ENCODE results near the gene SYT5. TPM values are rescaled to one million over a fixed set of nuclear protein-coding genes. Genes with fewer than 3 reads are reported as not detected.
A peak's percentile ranks its signal among the peaks of the same experiment; 100 is the strongest.

Gene SYT5
- total RNA-seq, 8 experiments from 2014 or later, result 1.1 to 19.3 (median 8.7) TPM

- ATAC-seq (replicated peaks in 6 of 8), result peak in 1 of 8 experiments; percentile 40
- in situ Hi-C loops (cut with MboI; ENCODE audit: low pct_unique_long_range_greater_than_20kb in 2 of 9, low sequenced_read_pairs in 9 of 9, unreplicated experiment in 9 of 9), result no loop called here
- whole genome bisulfite sequencing, 10 experiments, result 33 to 80% (median 50%) methylated on average over 1 to 3 of the region's 4 CpGs; no CpG with 5 or more reads in 2 of the 10 experiments
- H3K4me1 ChIP-seq (replicated peaks in 1 of 2), result no peaks in the 10 kb centered on the region
- H3K4me3 ChIP-seq, result no peak overlapping the region
- H3K27ac ChIP-seq, result no peak overlapping the region
These were observed 17.4 kb upstream of the SYT5 start for GRCh38 chr19:55197528-55197927.

- in situ Hi-C loops (cut with MboI; ENCODE audit: low pct_unique_long_range_greater_than_20kb in 2 of 9, low sequenced_read_pairs in 9 of 9, unreplicated experiment in 9 of 9), result no loop called here
- Histone ChIP-seq H3K4me1 (replicated peaks in 1 of 2) (no peaks in the 10 kb centered on the region), H3K4me3 (no peak overlapping the region), H3K27ac (no peak overlapping the region)
- 60 to 100% (median 82%) methylated on average over 2 to 5 of the region's 10 CpGs; no CpG with 5 or more reads in 6 of the 10 experiments for WGBS, 10 experiments
- peak in 1 of 8 experiments; percentile 54 for ATAC-seq (replicated peaks in 6 of 8)
These were observed 16.7 kb upstream of the SYT5 start for GRCh38 chr19:55196803-55197202.

- Histone ChIP-seq H3K27ac (no peak overlapping the region), H3K4me1 (replicated peaks in 1 of 2) (no peaks in the 10 kb centered on the region), H3K4me3 (no peak overlapping the region)
- no peak for ATAC-seq (replicated peaks in 6 of 8)
- WGBS, 10 experiments, result 50 to 90% (median 68%) methylated on average over 2 to 9 of the region's 12 CpGs; no CpG with 5 or more reads in 4 of the 10 experiments
- in situ Hi-C loops (cut with MboI; ENCODE audit: low pct_unique_long_range_greater_than_20kb in 2 of 9, low sequenced_read_pairs in 9 of 9, unreplicated experiment in 9 of 9), result no loop called here
These were observed 13.4 kb upstream of the SYT5 start for GRCh38 chr19:55193481-55193880.

GRCh38 chr19:55189403-55189835, 9.3 kb upstream of the SYT5 start:
- Histone ChIP-seq H3K4me3 (no peak overlapping the region), H3K27ac (no peak overlapping the region), H3K4me1 (replicated peaks in 1 of 2) (no peaks in the 10 kb centered on the region)
- WGBS, 10 experiments, result 0 to 90% (median 40%) methylated on average over 2 to 8 of the region's 15 CpGs; no CpG with 5 or more reads in 3 of the 10 experiments
- in situ Hi-C loops (cut with MboI; ENCODE audit: low pct_unique_long_range_greater_than_20kb in 2 of 9, low sequenced_read_pairs in 9 of 9, unreplicated experiment in 9 of 9), result no loop called here
- ATAC-seq (replicated peaks in 6 of 8), result peak in 6 of 8 experiments; percentile 37 to 99 (median 82)

- Histone ChIP-seq H3K27ac (no peak overlapping the region), H3K4me3 (no peak overlapping the region), H3K4me1 (replicated peaks in 1 of 2) (peaks cover 0 to 2% of the 10 kb centered on the region in 2 donors)
- peak in 2 of 8 experiments; percentile 9 to 11 for ATAC-seq (replicated peaks in 6 of 8)
- WGBS, 10 experiments, result 19 to 93% (median 60%) methylated on average over 2 to 5 of the region's 8 CpGs; no CpG with 5 or more reads in 4 of the 10 experiments
- in situ Hi-C loops (cut with MboI; ENCODE audit: low pct_unique_long_range_greater_than_20kb in 2 of 9, low sequenced_read_pairs in 9 of 9, unreplicated experiment in 9 of 9), result no loop called here
These were observed 8.5 kb upstream of the SYT5 start for GRCh38 chr19:55188625-55189024.

- no peak for ATAC-seq (replicated peaks in 6 of 8)
- Histone ChIP-seq H3K27ac (no peak overlapping the region), H3K4me3 (no peak overlapping the region), H3K4me1 (replicated peaks in 1 of 2) (peaks cover 0 to 6% of the 10 kb centered on the region in 2 donors)
- 51% methylated on average over 8 of the region's 12 CpGs; no CpG with 5 or more reads in 9 of the 10 experiments for WGBS, 10 experiments
- in situ Hi-C loops (cut with MboI; ENCODE audit: low pct_unique_long_range_greater_than_20kb in 2 of 9, low sequenced_read_pairs in 9 of 9, unreplicated experiment in 9 of 9), result no loop called here
These were observed 6.0 kb upstream of the SYT5 start for GRCh38 chr19:55186080-55186479.

GRCh38 chr19:55181740-55182139, 1.7 kb upstream of the SYT5 start:
- in situ Hi-C loops (cut with MboI; ENCODE audit: low pct_unique_long_range_greater_than_20kb in 2 of 9, low sequenced_read_pairs in 9 of 9, unreplicated experiment in 9 of 9), result no loop called here
- 0 to 71% (median 40%) methylated on average over 1 to 5 of the region's 20 CpGs; no CpG with 5 or more reads in 7 of the 10 experiments for WGBS, 10 experiments
- ATAC-seq (replicated peaks in 6 of 8), result no peak
- Histone ChIP-seq H3K4me3 (no peak overlapping the region), H3K27ac (no peak overlapping the region), H3K4me1 (replicated peaks in 1 of 2) (peaks cover 7 to 15% of the 10 kb centered on the region in 2 donors)

GRCh38 chr19:55178781-55179599, 1.1 kb downstream of the SYT5 start:
- Histone ChIP-seq H3K27ac (peak overlapping the region; percentile 86 to 89), H3K4me1 (replicated peaks in 1 of 2) (peaks cover 18% of the 10 kb centered on the region in 2 donors), H3K4me3 (peak overlapping the region; percentile 47 to 67 (median 59))
- in situ Hi-C loops (cut with MboI; ENCODE audit: low pct_unique_long_range_greater_than_20kb in 2 of 9, low sequenced_read_pairs in 9 of 9, unreplicated experiment in 9 of 9), result no loop called here
- peak; percentile 63 to 83 (median 78) for ATAC-seq (replicated peaks in 6 of 8)
- WGBS, 10 experiments, result 2 to 80% (median 26%) methylated on average over 1 to 20 of the region's 61 CpGs; no CpG with 5 or more reads in 2 of the 10 experiments

GRCh38 chr19:55176076-55176475, 4.0 kb downstream of the SYT5 start:
- Histone ChIP-seq H3K4me1 (replicated peaks in 1 of 2) (peaks cover 22 to 23% of the 10 kb centered on the region in 2 donors), H3K27ac (no peak overlapping the region), H3K4me3 (no peak overlapping the region)
- no peak for ATAC-seq (replicated peaks in 6 of 8)
- 0 to 40% (median 11%) methylated on average over 1 to 2 of the region's 2 CpGs; no CpG with 5 or more reads in 6 of the 10 experiments for WGBS, 10 experiments
- in situ Hi-C loops (cut with MboI; ENCODE audit: low pct_unique_long_range_greater_than_20kb in 2 of 9, low sequenced_read_pairs in 9 of 9, unreplicated experiment in 9 of 9), result no loop called here

GRCh38 chr19:55175117-55175867, 4.8 kb downstream of the SYT5 start:
- in situ Hi-C loops (cut with MboI; ENCODE audit: low pct_unique_long_range_greater_than_20kb in 2 of 9, low sequenced_read_pairs in 9 of 9, unreplicated experiment in 9 of 9), result no loop called here
- 52 to 98% (median 73%) methylated on average over 2 to 11 of the region's 43 CpGs; no CpG with 5 or more reads in 3 of the 10 experiments for WGBS, 10 experiments
- H3K4me3 ChIP-seq, result no peak overlapping the region
- ATAC-seq (replicated peaks in 6 of 8), result peak in 2 of 8 experiments; percentile 4 to 7
- H3K4me1 ChIP-seq (replicated peaks in 1 of 2), result peaks cover 20% of the 10 kb centered on the region in 2 donors
- H3K27ac ChIP-seq, result no peak overlapping the region

GRCh38 chr19:55174425-55175116, 5.5 kb downstream of the SYT5 start:
- Histone ChIP-seq H3K27ac (no peak overlapping the region), H3K4me3 (peak overlapping the region in 2 of 5 donors; percentile 11 to 28), H3K4me1 (replicated peaks in 1 of 2) (peaks cover 17 to 18% of the 10 kb centered on the region in 2 donors)
- in situ Hi-C loops (cut with MboI; ENCODE audit: low pct_unique_long_range_greater_than_20kb in 2 of 9, low sequenced_read_pairs in 9 of 9, unreplicated experiment in 9 of 9), result no loop called here
- ATAC-seq (replicated peaks in 6 of 8), result no peak
- 35 to 82% (median 63%) methylated on average over 2 to 4 of the region's 21 CpGs; no CpG with 5 or more reads in 4 of the 10 experiments for WGBS, 10 experiments

GRCh38 chr19:55173714-55174409, 6.2 kb downstream of the SYT5 start:
- in situ Hi-C loops (cut with MboI; ENCODE audit: low pct_unique_long_range_greater_than_20kb in 2 of 9, low sequenced_read_pairs in 9 of 9, unreplicated experiment in 9 of 9), result no loop called here
- Histone ChIP-seq H3K27ac (peak overlapping the region in 1 of 2 donors; percentile 32), H3K4me3 (peak overlapping the region in 4 of 5 donors; percentile 17 to 32 (median 23)), H3K4me1 (replicated peaks in 1 of 2) (peaks cover 17 to 18% of the 10 kb centered on the region in 2 donors)
- peak; percentile 45 to 77 (median 58) for ATAC-seq (replicated peaks in 6 of 8)
- no CpG with 5 or more reads among the region's 37 CpGs for WGBS, 10 experiments
